SK-N-SH treated with all-trans-retinoic acid at 6 μM for 48 hours (cell line): ENCODE results near the gene ENGASE.

Experiments used
- ARNTL ChIP-seq: fragments of 450-650 bp; formaldehyde crosslinking; IDR thresholded peaks from 2 replicates; pipeline ENCODE4 v1.5.0; 2020; ENCODE audit warnings: low read depth, mild to moderate bottlenecking, moderate library complexity, borderline replicate concordance
- ISL1 ChIP-seq: fragments of 250-450 bp; sonication (Bioruptor Pico); IDR thresholded peaks from 2 replicates; pipeline ENCODE4 v2.1.2; 2022; ENCODE audit warnings: mild to moderate bottlenecking, moderate library complexity
- TCF4 ChIP-seq: fragments of 250-450 bp; sonication (Bioruptor Pico); IDR thresholded peaks from 2 replicates; pipeline ENCODE4 v1.8.0; 2021; ENCODE audit warnings: mild to moderate bottlenecking, moderate library complexity, borderline replicate concordance
- TOX ChIP-seq: fragments of 250-450 bp; sonication (Bioruptor Pico); IDR thresholded peaks from 2 replicates; pipeline ENCODE4 v1.8.0; 2021; ENCODE audit warnings: mild to moderate bottlenecking, moderate library complexity, borderline replicate concordance
- ZFP3 ChIP-seq: fragments of 250-450 bp; sonication (Bioruptor Pico); IDR thresholded peaks from 2 replicates; pipeline ENCODE4 v1.5.0; 2020; ENCODE audit warnings: mild to moderate bottlenecking, moderate library complexity
- ZNF8 ChIP-seq: fragments of 450-650 bp; formaldehyde crosslinking; IDR thresholded peaks from 2 replicates; pipeline ENCODE4 v1.5.0; 2020; ENCODE audit warnings: mild to moderate bottlenecking, moderate library complexity
- TF ChIP-seq, protein P1 (sequence below): fragments of 250-450 bp; sonication (Bioruptor Pico); IDR thresholded peaks from 2 replicates; pipeline ENCODE4 v1.8.0; 2020; ENCODE audit warnings: mild to moderate bottlenecking, moderate library complexity, borderline replicate concordance

DNA sequence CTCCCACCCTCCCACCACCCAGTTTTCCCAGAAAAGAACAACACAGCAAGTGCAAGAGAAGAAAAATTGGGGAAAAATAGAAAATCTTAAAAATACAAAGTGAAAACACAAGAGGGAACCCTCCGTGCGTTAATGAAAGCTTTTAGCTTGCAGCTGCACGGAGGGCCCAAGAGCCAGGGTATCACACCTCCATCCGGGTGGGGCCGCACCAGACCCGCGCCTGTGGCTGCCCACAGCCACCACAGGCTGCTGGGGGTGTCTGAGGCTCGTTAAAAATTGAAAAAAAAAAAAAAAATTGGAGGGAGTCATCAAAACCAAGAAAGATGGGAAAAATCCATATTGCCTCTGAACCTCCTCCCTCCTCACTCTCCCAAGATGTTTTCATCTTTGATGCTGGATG, 18.6 kb downstream of the ENGASE start:
- TF ChIP-seq ISL1 (CRISPR knock-in tag) (no peak), TOX (no peak), ZFP3 (CRISPR knock-in tag) (no peak), ARNTL (CRISPR knock-in tag) (no peak), TCF4 (no peak), ZNF8 (CRISPR knock-in tag) (no peak)
- TF ChIP-seq, protein P1, sequence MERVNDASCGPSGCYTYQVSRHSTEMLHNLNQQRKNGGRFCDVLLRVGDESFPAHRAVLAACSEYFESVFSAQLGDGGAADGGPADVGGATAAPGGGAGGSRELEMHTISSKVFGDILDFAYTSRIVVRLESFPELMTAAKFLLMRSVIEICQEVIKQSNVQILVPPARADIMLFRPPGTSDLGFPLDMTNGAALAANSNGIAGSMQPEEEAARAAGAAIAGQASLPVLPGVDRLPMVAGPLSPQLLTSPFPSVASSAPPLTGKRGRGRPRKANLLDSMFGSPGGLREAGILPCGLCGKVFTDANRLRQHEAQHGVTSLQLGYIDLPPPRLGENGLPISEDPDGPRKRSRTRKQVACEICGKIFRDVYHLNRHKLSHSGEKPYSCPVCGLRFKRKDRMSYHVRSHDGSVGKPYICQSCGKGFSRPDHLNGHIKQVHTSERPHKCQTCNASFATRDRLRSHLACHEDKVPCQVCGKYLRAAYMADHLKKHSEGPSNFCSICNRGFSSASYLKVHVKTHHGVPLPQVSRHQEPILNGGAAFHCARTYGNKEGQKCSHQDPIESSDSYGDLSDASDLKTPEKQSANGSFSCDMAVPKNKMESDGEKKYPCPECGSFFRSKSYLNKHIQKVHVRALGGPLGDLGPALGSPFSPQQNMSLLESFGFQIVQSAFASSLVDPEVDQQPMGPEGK (CRISPR knock-in tag): no peak
